Uterus (tissue), 2 donors: ENCODE results near the gene PALB2.
"Not testable (repeated sequence)": the region's sequence is repeated elsewhere in the genome, so short reads cannot be mapped to it uniquely, and the experiment has no call there.

Source experiments
- POLR2A ChIP-seq, 2 donors: fragments of 450-650 bp; IDR thresholded peaks; one replicate each; pipeline ENCODE4 v1.6.1; 2016; ENCODE audit warnings: antibody characterized with exemption in 2 of 2, mild to moderate bottlenecking in 1 of 2, moderate library complexity in 1 of 2
- TF ChIP-seq, protein P1 (sequence below), 4 experiments: fragments of 200-600 bp in 2 of 4; fragments of 450-650 bp in 2 of 4; sonication (generic) in 2 of 4; IDR thresholded peaks; one replicate each; pipeline ENCODE4 v1.5.1; 2016 to 2019; ENCODE audit warnings: antibody characterized with exemption in 4 of 4, mild to moderate bottlenecking in 2 of 4, moderate library complexity in 1 of 4

DNA sequence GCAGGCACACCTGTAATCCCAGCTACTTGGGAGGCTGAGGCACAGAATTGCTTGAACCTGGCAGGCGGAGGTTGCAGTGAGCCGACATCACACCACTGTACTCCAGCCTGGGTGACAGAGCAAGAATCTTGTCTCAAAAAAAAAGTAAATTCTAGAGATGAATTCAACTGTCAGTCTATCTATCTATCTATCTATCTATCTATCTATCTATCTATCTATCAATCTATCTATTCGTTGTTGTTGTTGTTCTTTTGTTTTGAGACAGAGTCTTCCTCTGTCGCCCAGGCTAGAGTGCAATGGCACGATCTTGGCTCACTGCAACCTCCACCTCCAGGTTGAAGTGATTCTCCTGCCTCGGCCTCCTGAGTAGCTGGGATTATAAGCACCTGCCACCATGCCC is 30.2 kb downstream of the PALB2 start:
- TF ChIP-seq, protein P1, sequence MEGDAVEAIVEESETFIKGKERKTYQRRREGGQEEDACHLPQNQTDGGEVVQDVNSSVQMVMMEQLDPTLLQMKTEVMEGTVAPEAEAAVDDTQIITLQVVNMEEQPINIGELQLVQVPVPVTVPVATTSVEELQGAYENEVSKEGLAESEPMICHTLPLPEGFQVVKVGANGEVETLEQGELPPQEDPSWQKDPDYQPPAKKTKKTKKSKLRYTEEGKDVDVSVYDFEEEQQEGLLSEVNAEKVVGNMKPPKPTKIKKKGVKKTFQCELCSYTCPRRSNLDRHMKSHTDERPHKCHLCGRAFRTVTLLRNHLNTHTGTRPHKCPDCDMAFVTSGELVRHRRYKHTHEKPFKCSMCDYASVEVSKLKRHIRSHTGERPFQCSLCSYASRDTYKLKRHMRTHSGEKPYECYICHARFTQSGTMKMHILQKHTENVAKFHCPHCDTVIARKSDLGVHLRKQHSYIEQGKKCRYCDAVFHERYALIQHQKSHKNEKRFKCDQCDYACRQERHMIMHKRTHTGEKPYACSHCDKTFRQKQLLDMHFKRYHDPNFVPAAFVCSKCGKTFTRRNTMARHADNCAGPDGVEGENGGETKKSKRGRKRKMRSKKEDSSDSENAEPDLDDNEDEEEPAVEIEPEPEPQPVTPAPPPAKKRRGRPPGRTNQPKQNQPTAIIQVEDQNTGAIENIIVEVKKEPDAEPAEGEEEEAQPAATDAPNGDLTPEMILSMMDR (IDR thresholded peaks at IDR 0.05) = not testable (repeated sequence)
- not testable (repeated sequence) for TF ChIP-seq POLR2A (IDR thresholded peaks at IDR 0.05)
